ENCODE measurements around the gene SMAGP. TPM values are rescaled to one million over a fixed set of nuclear protein-coding genes. Genes with fewer than 3 reads are reported as not detected.

SMAGP gene
- total RNA-seq, 1 experiment from 2014 or later, result 11.6 TPM

GRCh38 chr12:51247523-51248206 lies 22.6 kb downstream of the SMAGP start:
- Mint-ChIP-seq H3K4me1 (peaks cover 38% of the 10 kb centered on the region), H3K27me3 (ENCODE audit: low read depth) (no peaks in the 10 kb centered on the region), H3K9me3 (no peaks in the 10 kb centered on the region), H3K36me3 (peaks cover 28% of the 10 kb centered on the region), H3K27ac (peak overlapping the region; percentile 98), H3K4me3 (peak overlapping the region; percentile 49)
- ATAC-seq, result peak; percentile 86
- CTCF ChIA-PET, result interaction anchor here (1.5 kb wide), 1 partner anchor 9 kb away, joined by 7 read pairs; the partner anchor contains the start of gene DAZAP2
- TF ChIP-seq FOXK1 (CRISPR knock-in tag; IDR thresholded peaks at IDR 0.05) (0 out of 2 replicates have a peak, but pooled peaks have one; percentile 49), ETV6 (CRISPR knock-in tag; IDR thresholded peaks at IDR 0.05) (peak; percentile 68; the same call in 1 of the 2 replicates), FOXP4 (CRISPR knock-in tag; IDR thresholded peaks at IDR 0.05) (peak; percentile 69; the same call in 1 of the 2 replicates), E2F4 (CRISPR knock-in tag; IDR thresholded peaks at IDR 0.05; ENCODE audit: borderline replicate concordance, low read depth) (no peak)
- POLR2A ChIA-PET, result interaction anchor here (0.5 to 0.7 kb wide), 3 partner anchors 9 to 220 kb away, joined by 3 to 5 read pairs (median 4); partner anchors contain the start of gene DAZAP2
- peak; percentile 23 for DNase-seq (ENCODE audit: low spot score)

- TF ChIP-seq ZBTB21 (CRISPR knock-in tag; IDR thresholded peaks at IDR 0.05; ENCODE audit: borderline replicate concordance), result no peak
- TF ChIP-seq, protein P1, sequence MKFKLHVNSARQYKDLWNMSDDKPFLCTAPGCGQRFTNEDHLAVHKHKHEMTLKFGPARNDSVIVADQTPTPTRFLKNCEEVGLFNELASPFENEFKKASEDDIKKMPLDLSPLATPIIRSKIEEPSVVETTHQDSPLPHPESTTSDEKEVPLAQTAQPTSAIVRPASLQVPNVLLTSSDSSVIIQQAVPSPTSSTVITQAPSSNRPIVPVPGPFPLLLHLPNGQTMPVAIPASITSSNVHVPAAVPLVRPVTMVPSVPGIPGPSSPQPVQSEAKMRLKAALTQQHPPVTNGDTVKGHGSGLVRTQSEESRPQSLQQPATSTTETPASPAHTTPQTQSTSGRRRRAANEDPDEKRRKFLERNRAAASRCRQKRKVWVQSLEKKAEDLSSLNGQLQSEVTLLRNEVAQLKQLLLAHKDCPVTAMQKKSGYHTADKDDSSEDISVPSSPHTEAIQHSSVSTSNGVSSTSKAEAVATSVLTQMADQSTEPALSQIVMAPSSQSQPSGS (CRISPR knock-in tag; IDR thresholded peaks at IDR 0.05; ENCODE audit: borderline replicate concordance, low read depth), result no peak
- no peak for TF ChIP-seq SMAD4 (CRISPR knock-in tag; IDR thresholded peaks at IDR 0.05)
- no peak for ATAC-seq
- Mint-ChIP-seq H3K4me1 (peaks cover 36% of the 10 kb centered on the region), H3K27me3 (ENCODE audit: low read depth) (no peaks in the 10 kb centered on the region), H3K36me3 (peaks cover 38% of the 10 kb centered on the region), H3K4me3 (0 out of 2 replicates have a peak overlapping the region, but pooled peaks have one; percentile 18), H3K27ac (peak overlapping the region; percentile 72), H3K9me3 (no peaks in the 10 kb centered on the region)
- CTCF ChIA-PET, result no interaction called here
- DNase-seq (ENCODE audit: low spot score), result no peak
- POLR2A ChIA-PET, result no interaction called here
Observed at GRCh38 chr12:51246254-51246853, 23.9 kb downstream of the SMAGP start.

DNA sequence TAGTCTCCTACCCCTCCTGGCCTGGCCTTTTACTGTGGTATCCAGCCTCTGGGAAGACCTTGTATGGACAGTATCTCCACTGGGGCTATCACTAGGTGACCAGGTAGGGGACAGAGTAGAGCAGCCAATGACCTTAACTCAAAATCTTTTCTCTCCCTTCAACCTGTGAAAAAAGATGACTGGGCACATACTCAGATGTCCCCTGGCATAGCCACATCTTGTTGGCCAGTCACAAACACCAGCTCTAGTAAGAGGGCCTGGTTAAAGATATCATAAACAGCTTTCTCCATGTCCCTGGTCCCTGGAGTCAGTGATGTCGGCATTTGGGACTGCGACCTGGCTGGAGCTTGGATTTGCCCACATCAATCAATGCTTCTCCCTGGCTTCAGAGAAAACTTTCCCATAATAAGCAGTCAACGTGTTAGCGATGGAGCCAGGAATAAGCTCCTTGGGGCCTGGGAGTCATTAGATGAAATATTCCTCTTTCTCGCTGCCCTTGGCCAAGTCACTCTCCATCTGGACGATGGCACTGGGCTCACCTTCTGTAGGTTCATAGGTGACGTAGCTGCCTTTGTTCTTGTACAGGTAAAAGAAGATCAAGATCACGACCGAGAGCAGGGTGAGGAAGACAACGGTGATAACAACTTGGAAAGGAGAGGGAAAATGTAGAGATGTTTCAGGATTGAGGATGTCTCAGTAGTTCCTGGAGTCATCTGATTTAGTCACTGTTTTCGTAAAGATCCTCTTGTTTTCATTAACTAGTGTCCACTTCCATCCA lies 24.6 kb downstream of the SMAGP start:
- Mint-ChIP-seq H3K36me3 (peaks cover 45% of the 10 kb centered on the region), H3K4me1 (peaks cover 36% of the 10 kb centered on the region), H3K4me3 (no peak overlapping the region), H3K27me3 (ENCODE audit: low read depth) (no peaks in the 10 kb centered on the region), H3K9me3 (no peaks in the 10 kb centered on the region), H3K27ac (peak overlapping the region; percentile 72)
- DNase-seq (ENCODE audit: low spot score), result no peak
- ChIA-PET POLR2A (no interaction called here), CTCF (interaction anchor here (0.6 kb wide), 1 partner anchor 28 kb away, joined by 4 read pairs; the partner anchor contains the start of gene POU6F1)
- ATAC-seq, result no peak
- TF ChIP-seq PRRX2 (CRISPR knock-in tag; IDR thresholded peaks at IDR 0.05) (no peak), ZNF671 (CRISPR knock-in tag; IDR thresholded peaks at IDR 0.05) (no peak), JAZF1 (CRISPR knock-in tag; IDR thresholded peaks at IDR 0.05) (no peak), ZNF317 (CRISPR knock-in tag; IDR thresholded peaks at IDR 0.05; ENCODE audit: borderline replicate concordance, low read depth) (no peak), CREM (CRISPR knock-in tag; IDR thresholded peaks at IDR 0.05) (no peak), ZNF281 (CRISPR knock-in tag; IDR thresholded peaks at IDR 0.05) (no peak), GRHL2 (CRISPR knock-in tag; IDR thresholded peaks at IDR 0.05; ENCODE audit: insufficient replicate concordance, severe bottlenecking) (no peak), JUN (CRISPR knock-in tag; IDR thresholded peaks at IDR 0.05) (no peak), RELA (CRISPR knock-in tag; IDR thresholded peaks at IDR 0.05; ENCODE audit: borderline replicate concordance) (no peak), TP53 (CRISPR knock-in tag; IDR thresholded peaks at IDR 0.05) (no peak), NR1H2 (CRISPR knock-in tag; IDR thresholded peaks at IDR 0.05) (no peak)
